Cortex of kidney (tissue), 1 donor: ENCODE measurements around the gene VPS39.

Source experiments
- DNase-seq: peaks from one replicate; lab custom pipeline; 2025; lab: John Stamatoyannopoulos, UW

The VPS39 gene

DNA sequence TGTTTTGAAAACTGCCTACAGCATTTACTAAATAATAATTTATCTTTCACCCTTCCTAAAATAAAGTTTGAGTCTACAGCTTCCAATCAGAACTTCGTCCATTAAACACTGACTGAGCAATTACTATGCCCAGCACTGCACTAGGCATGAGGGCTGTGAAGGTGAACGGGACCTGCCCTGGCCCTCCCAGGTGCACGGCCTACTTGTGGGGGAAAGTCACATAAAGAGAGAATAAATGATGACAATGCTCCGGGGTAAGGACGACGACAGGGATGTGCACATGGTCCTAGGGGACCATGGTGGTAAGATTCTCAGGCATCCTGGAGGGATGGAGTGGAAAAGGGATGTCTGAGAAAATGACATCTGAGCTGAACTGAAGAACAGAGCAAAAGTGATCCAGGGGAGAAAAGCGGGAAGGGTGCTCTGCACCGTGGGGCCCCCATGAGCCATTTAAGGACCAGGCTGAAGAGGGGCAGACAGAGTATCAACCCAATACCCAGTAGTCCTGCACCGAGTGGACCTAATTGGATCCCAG lies 63.2 kb downstream of the VPS39 start:
- no peak for DNase-seq

DNA sequence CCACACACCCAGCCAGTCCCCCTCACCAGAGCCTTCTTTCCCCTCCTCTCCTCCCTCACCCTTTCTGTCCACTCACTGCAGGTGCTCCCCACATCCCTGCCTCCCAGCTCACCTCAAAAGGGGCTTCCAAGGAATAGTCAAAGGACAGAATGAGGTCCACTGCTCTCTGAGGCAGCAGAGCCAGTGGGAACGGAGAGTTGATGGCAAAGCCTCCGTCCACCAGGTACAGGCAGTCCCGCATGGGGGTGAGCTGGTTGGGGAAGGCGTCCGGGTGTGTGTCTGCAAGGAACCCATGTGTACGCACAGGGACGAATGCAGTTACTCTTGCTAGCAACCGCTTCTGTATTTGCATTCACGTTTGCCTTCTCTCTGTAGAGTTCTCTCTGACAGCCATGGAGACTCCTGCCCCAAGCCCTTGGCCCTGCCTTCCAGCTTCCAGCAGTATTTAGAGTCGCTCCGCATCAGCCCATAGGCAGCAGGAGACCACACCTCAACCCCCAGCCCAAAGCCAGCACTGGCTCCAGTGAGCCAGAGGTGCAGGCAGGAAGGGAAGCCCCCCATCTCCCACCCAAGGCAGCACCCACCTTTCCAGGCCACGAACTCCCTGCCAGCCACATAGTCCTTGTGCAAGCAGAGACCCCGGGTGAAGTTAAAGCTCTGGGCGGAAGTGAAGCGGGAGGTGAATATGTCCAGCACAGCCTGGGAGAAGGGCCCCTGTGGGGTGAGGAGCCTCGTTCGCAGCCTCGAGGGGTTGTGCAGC lies 64.1 kb downstream of the VPS39 start:
- no peak for DNase-seq

DNA sequence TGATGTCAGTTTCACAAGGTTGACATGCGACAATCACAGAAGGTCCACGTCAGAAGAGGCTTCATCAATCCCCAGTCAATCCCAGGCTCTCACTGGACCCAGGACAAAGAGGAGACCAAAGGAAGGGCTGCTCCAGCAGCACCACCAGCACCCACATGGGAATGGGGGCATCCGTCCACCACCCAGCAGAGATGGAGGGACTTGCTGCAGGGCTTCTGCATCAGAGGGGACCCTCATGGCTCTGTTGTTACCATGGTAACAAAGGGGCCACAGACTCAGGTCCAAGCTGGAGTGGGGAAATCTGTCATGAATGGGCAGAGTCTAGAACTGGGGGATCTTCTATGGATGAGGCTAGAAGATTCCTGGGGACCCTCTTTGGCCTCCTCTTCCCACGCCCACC lies 64.7 kb downstream of the VPS39 start:
- DNase-seq: no peak

DNA sequence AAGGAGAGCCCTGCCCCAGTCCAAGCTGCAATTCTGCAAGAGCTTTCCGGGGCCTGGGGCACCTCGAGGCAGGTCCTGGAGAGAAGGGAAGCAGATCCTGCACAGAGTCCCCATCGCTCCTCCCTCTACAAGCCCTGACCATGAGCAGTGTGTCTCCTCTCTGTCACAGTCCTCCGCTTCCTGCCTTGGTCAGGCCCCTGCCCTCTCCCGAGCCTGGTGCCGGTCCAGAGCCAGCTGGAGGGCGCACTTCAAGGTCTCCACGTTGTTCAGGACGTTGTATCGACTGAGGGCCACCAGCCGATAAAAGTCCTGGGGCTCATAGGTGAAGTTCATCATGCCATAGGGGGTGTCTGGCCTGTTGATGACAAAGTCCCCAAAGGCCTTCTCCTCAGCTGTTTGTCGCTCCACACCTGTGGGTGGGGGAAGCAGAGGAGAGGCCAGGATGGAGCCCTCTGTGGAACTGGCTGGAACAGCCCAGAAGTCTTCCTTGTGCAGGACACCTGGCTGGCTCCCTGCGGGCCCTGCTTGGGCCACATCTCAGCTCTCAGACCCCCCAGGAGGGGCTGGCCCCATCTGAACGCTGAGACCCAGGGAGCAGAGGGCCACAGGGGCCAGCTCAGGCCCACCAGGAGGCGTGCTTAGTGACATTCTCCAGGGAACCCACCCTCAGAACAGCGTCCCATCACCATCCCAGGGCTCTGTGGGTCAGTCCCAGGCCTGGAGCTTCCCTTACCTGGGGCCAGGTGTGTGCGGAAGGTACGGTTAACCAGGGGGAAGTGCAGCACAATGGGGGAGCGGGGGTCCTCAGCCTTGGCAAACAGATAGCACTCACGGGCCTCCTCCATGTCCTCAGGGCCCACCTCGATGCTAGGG lies 66.1 kb downstream of the VPS39 start:
- DNase-seq: no peak

DNA sequence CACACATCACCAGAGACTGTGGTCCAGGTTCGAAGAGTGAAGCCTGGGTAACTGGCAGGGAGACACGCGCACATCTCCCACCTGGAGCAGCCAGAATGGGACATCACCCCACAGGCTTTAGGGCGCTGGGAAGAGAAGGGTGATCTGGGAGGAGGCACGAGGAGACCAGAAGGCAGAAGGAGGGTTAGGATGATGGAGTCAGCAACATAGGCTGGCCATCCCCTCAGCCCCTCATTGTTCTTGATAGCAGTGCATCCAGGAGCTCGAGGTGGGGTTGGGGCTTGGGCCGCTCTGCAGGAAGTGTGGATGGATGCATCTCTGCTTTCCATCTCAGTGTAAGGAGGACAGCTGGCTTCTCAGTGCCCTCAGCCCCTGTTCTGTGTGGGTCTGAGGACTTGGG lies 66.9 kb downstream of the VPS39 start:
- no peak for DNase-seq

DNA sequence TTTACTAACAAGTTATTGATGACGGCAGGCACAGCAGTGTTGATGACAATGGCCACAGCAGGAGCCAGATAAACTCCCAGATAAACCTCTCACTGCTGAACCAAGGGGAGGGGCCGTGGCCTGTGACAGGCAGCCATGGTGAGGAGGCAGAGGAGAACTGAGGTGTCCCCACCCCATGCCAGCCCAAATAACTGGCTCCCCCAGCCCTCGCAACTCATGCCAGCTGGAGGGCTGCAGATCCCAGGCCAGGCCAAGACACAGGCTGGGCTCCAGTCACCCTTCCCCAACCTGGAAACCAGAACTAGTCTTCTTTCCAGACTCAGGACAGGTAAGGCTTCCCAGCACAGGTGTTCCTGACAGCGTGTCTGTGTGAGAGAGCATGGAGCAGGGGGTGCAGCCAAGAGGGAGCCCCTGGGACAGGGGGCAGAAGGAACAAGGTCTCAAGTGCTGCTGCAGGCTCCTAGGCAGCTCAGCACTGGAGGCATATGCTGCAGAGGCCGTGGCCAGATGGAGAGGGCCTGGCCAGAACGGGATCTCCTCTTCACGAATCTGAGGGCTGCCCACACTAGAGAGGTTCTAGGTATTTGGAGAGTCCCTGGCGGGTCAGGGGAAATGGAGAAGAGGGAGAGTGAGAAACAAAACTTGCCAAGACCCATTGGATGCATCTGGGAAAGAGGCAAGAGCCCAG lies 67.6 kb downstream of the VPS39 start:
- DNase-seq: no peak

DNA sequence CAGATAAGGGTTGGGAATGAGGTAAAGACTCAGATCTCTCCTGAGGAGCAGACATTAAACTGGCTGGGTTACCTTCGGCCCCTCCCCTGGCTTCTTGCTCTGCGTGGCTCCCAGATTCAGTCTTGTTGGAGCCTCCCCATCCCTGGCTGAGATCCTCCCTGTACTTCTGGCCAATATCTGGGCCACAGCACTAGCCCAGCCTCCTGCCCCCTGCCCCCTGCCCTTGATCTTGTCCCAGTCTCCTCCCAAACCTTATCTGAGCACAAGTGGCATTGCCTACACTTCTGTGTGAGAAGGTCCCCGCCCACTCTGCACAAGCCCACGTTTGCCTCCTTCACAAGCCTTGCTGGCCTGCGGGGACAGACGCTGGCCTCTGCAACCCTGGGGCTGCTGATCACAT lies 68.5 kb downstream of the VPS39 start:
- DNase-seq: no peak

DNA sequence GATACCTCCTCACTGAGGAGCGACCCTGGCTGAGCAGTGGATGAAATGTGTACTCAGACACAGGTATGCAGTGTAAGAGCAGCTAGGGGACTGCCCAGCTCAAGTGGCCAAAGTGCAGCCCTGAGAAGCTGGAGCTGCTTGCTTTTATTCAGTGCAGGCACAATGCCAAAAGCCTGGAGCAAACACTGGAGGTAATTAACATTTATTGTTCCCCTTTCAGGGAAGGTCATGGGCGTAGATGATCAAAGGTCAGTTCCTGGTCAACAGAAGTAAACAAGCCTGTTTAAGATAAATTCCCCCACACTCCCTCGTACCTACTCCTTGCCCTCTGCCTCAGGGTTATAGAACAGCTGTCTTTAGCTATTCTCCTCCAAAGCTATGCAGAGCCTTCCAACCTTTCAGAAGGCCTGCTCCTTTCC lies 69.1 kb downstream of the VPS39 start:
- no peak for DNase-seq

DNA sequence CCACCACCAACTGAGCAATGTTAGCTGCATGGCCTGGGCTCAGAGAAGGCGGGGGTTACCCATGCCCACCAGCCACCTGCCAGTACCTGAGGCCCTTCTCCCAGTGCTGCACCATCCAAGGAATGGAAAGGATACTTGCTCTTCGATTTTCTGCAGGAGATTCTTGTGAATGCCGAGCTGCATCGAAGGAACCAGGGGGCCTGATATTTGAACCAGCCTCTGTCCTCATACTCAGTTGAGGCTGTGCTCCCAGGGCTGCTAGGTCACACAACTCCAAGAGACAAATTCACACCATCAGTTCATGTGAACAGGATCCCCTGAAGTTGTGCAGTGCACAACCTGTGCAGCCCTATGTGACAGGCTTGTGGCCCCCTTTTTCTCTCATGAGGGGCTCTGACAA lies 69.7 kb downstream of the VPS39 start:
- no peak for DNase-seq

DNA sequence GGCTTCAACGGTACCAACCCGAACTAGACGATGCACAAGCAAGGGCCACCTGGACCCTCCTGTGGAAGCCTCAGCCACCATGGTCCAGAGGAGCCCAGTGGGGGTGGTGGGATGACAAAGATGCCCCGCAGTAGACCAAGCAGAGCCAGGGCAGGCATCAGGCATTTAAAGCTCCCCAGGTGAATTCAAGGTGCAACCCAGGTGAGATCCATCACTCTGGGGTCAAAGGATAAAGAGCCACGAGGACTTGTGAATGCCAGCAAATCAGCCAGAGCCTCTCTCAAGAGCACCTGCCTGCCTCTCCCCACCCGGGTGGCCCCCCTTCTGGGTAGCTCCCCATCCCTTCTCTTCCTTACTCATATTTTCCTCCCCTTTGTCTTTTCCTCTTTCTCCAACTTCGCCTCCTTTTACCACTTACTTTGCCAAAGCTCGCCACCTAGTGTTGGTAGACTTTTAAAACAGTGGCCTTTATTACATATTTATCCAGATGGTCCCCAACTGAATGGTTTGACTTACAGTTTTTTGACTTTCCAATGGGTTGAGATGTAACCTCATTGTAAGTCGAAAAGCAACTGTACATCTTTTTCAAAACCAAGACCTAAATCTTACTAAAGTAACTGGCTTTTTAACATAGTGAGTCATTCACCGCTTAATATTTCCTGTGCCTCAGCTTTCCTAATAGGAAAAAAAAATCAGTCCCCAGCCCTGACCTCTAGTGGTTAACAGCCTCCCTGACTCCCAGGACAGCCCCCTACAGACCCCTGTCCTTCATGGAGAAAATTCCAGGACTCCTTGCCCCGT lies 70.4 kb downstream of the VPS39 start:
- DNase-seq: no peak

DNA sequence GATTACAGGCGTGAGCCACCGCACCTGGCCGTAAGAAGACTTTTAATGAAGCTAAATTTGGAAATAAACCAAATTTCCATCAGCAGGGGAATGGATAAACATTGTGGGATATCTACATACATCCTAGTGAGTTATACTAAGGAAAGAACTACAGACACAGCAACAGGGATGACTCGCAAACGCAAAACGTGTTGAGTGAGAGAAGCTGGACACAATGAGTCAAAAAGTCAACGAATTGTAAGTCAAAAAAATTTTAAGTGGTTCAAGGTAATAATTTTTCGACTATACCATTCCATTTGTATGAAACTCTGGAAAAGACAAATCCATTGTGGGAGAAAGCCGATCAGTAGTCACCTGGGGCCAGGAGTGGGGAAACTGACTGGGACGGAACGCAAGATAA lies 71.6 kb downstream of the VPS39 start:
- DNase-seq: no peak

DNA sequence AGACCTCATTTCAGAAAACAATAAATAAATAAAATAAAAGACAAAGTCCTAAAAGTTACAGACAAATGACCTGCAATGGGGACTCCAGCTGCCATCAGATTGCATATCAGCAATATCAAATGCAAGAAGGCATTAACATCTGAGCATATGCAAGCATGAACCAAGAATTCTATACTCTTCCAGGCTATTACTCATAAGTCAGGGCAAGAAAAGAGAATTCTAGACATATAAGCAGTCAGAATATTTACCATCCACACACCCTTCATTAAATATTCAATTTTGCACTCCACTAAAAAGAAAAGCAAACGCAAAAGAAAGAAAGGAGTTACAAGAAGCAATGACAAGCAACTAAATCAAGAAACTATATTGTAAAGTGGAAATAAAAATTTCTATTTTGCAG lies 72.8 kb downstream of the VPS39 start:
- DNase-seq: no peak

DNA sequence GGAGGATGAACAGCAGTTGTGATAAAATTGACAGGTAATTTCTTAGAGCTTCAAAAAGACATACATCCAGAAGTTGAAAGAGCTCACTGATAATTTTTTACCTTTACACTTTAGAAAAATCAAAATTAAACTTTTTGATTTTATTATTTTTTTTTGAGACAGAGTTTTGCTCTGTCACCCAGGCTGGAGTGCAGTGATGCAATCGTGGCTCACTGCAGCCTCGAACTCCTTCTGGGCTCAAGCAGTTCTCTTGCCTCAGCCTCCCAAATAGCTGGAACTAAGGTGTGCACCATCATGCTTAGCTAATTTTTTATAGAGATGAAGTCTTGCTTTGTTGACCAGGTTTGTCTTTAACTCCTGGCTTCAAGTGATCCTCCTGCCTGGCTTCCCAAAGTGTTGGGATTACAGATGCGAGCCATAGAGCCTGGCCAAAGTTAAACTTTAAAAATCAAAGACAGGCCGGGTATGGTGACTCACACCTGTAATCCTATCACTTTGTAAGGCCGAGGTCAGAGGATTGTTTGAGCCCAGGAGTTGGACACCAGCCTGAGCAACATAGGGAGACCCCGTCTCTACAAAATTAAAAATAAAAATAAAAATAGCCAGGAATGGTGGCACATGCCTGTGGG lies 73.4 kb downstream of the VPS39 start:
- DNase-seq: no peak

DNA sequence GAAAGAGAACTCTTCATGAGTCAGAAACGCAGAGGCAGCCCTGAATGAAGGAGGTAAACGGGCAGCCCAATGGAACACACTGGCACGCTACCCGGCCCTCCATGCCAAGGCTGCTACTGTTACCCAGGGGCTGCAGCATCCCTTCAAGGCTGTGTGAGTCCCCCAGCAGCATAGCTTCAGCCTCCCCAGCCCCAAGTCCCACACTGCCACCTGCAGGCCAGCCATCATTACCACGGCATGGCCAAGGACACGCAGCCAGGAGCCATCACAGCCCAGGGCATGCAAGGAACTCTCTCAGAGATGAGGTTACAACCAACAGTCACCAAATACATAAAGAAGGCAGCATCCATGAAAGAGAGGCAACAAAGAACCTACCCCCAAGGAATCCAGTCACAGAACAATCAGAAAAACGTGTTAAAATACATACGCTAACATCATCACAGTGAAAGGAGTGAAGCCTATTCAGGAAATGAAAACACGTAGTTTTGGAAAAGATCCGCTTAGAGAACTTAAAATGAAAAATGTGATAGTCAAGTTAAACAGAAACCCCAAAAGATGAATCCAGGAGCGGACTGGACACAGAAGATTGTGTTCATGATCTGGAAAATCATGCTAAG lies 74.1 kb downstream of the VPS39 start:
- no peak for DNase-seq

DNA sequence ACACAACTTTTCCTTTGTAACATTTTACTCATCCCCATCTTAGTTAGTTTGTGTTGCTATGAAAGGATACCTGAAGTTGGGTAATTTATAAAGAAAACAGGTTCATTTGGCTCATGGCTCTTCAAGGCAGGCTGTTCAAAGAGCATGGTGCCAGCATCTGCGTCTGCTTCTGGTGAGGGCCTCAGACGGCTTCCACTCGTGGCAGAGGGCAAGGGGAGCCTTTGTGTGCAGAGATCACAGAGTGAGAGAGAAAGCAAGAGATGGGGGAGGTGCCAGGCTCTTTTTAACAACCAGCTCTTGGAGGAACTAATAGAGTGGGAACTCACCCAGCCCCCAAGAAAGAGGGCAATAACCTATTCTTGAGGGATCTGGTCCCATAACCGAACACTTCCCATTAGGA lies 74.7 kb downstream of the VPS39 start:
- DNase-seq: no peak

DNA sequence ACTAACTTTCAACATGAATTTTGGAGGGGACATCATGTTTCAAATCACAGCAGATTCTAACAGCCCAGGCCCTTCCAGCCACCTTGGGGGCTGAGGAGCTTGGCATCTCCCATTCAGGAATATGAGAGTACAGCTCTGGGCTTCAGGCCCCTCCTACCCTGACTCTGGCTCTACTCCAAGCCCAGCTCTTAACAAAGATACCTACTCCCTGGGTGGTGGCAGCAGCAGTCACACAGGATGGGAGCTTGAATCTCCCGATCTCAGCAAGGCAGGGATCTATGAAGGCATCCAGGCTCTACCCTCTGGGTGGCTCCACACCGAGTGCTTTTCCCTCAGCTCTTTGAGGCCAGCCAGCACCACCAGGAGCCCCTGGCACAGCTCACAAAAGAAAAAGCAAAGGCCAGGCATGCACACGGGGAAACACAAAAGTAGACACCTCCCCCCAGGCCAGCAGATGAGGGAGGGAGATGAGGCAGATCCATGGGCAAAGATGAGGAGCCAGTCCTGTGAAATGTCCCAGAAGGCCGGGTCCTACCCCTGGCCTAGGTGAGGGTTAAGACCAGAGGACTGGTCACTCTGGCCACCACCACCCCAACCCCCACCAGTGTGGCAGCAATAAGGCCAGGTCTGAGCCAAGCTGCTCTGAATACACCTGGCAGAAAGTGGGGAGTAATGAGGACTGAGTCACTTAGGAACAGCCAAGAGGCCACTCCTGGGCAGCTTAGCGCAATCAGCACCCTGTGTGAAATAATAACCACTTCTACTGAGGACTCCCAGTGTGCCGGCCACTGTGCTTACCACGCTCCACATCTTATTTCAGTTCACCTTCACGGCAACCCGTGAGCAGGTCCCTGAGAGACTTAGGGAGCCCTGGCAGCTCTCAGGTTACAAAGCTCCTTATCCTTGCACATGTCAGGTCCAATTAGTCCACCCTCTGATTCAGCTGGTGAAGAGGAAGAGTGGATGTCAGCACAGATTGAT lies 76.0 kb downstream of the VPS39 start:
- no peak for DNase-seq

DNA sequence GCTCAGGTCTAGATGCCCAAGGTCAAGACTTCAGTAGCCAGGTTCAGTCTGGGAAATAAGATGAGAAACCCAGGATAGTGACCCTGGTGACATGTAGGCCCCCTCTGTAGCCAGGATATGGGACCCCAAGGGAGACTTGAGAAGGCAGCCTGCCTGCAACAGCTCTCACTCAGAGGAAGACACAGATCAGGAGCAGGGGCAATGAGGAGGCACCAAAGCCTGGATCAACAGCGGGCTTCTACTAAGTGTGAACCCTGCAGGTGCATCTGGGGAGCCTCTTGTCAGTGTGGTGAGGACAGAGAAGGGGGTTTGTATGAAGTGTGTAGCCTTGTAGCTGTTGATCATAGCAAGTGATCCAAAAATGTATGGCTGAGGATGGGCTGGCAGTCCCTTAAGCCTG lies 77.1 kb downstream of the VPS39 start:
- no peak for DNase-seq

DNA sequence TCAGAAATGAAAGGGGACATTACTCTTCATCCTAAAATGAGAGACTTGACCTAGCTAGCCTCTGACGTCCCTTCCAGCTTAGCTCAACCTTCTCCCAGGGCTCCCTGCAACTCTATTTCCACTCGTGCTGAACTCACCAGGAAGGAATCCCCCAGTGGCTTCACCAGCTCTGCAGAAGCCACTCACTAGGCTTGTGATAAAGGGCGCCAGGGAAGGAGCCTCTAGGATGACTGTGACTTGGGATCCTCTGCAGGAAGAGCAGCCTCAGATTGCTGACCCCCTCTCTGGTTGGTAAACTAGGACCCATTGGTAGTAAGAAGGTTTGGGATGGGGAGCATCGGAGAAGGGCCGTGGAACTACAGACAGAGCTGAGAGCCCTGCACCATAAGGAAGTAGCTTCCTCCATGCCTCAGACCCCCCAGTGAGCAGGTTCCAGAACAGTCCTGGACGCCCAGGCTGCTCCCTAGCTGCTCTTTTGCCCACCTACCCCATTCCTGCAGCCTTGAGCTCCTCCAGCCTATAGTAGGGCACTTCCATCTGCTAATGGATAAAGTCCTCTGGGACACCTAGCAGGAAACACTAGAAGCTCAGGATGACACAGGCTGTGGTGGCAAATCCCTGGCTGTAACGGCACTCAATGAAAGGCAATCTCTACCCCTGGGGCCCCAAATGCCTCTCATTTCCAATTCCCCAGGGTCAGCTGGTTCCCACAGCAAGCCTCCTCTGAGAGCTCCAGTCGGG lies 77.7 kb downstream of the VPS39 start:
- DNase-seq: no peak

DNA sequence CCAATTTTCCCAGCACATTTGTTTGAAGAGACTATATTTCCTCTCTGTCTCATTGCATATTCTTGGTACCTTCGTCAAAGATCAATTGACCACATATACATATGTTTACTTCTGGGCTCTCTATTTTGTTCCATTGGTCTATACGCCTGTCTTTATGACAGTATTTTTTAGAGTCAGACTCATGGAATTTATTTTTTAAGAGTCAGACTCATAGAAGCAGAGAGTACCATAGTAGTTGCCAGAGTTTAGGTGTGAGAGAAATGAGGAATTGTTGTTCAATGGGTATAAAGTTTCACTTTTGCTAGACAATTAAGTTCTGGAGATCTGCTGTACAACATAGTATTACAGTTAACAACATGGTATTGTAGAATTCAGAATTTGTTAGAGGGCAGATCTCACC lies 78.7 kb downstream of the VPS39 start:
- no peak for DNase-seq
